Measurements from ENCODE around the gene ATL2.

Gene ATL2

GRCh38 chr2:38254796-38255195 is 122.3 kb downstream of the ATL2 start:
- no peak for DNase-seq (ENCODE audit: low read depth in 3 of 3, low spot score in 1 of 3)

DNA sequence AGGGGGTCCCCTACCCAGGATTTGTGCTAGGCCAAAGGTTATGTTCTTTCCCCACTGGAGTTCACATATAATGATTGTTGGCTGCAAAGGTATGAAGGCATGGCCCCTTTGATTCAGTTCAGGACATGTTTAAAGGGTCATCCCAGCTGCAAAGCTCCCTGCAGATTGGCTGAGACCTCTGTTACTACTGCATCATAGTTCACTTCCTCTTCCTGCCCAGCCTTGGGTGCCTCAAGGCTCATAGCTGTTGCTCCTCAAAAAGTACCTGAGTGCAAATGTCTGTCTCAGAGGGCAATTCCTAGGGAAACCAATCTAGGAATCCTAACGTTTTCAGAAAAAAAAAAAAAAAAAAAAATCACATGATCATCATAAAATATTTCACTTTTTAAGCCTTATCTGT is 125.1 kb downstream of the ATL2 start:
- no peak for DNase-seq (ENCODE audit: low read depth in 3 of 3, low spot score in 1 of 3)

- DNase-seq (ENCODE audit: low read depth in 3 of 3, low spot score in 1 of 3), result no peak
These were observed 128.4 kb downstream of the ATL2 start for GRCh38 chr2:38248707-38249106.

GRCh38 chr2:38248255-38248654 is 128.8 kb downstream of the ATL2 start:
- no peak for DNase-seq (ENCODE audit: low read depth in 3 of 3, low spot score in 1 of 3)

DNA sequence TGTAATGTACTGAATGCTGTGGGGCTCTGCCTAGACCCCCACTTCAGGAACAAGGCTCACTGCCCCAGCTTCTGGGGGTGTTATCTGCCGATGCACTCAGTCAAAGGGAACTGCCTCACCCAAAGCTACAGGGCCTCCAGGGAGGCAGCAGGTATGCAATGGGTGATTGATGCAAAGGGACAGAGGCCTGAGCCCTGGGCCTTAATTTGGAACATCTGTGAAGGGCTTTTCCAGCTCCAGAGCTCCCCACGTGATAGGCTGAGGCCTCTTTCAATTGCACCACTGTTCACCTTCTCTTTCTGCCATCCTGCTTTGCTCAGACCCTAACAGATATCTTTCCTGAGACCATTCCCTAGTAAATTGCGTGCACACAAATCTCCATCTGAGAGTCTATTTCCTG is 131.0 kb downstream of the ATL2 start:
- DNase-seq (ENCODE audit: low read depth in 3 of 3, low spot score in 1 of 3), result no peak

DNA sequence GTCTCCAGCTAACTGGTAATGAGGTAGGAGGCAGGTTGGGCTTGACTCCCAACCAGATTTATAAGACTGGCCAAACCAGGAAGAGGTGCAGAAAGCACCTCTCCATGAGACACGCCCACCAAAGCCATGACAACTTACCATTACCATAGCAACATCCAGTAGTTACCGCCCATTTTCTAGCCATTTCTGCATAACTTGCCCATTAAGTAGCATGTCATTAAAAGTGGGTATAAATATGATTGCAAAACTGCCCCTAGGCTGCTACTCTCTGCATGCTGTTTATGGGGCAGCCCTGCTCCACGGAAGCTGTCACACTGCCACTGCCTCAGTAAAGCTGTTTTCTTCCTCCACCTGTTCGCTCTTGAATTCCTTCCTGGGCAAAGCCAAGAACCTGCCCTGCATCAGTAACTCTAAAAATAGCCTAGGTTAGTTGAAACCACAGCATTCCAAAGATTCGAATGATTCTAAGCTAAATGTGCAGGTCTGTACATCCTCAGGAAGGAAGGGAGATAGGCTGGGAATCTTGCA is 131.9 kb downstream of the ATL2 start:
- no peak for DNase-seq (ENCODE audit: low read depth in 3 of 3, low spot score in 1 of 3)

DNA sequence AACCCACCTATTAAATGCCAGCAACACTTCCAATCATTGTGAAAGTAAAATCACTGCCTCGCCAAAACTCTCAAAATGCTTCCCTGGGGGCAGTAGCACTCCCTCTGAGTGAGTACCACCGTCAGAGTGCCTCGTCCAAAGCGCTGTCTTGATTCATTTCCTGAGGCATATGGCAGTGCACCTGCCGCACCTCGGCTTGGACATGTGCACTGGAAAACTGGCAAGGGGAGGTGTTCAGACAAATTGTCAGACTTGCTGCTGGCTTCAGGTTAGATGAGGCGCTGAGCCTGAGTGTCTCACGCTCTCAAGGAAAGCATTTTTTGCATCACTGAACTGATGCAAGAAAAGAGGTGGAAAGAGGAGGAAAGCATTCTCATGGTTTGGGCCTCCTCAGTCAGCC is 132.8 kb downstream of the ATL2 start:
- no peak for DNase-seq (ENCODE audit: low read depth in 3 of 3, low spot score in 1 of 3)

Data from stimulated activated CD4-positive, alpha-beta T cell treated with anti-CD3 and anti-CD28 coated beads, TNF-alpha, amount 100 ng/mL, for 1 hour (primary cell).